ENCODE measurements around the gene CRTC3.
A peak's percentile ranks its signal among the peaks of the same experiment; 100 is the strongest.
"Not testable (repeated sequence)": the region's sequence is repeated elsewhere in the genome, so short reads cannot be mapped to it uniquely, and the experiment has no call there.

The CRTC3 gene

DNA sequence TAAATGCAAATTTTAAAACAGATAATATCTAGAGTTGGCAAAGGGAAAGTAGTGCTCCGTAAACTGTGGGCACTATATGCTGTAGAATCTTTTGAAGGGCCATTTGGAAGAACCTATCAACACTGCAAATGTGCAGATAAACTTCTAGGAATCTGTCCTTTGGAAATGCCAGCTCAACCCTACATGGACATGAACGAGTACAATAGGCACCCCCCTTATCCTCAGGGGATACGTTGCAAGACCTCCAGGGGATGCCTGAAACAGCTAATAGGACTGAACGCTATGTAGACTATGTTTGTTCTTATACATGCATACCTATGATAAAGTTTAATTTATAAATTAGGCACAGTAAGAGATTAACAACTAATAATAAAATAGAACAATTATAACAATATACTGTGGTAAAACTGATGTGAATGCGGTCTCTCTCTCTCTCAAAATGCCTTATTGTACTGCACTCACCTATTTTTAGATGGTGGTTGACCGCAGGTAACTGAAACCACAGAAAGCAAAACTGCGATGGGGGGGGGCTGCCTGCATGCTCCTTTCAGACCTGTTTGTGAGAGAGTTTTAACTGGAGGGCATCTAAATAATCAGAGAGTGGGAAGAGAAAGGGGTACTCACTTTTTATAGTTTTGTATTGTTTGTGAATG, 127.9 kb downstream of the CRTC3 start:
- peak; percentile 73 for DNase-seq

GRCh38 chr15:90659481-90659880, 129.8 kb downstream of the CRTC3 start:
- DNase-seq = no peak

GRCh38 chr15:90660195-90660998, 130.7 kb downstream of the CRTC3 start:
- peak; percentile 85 for DNase-seq

DNA sequence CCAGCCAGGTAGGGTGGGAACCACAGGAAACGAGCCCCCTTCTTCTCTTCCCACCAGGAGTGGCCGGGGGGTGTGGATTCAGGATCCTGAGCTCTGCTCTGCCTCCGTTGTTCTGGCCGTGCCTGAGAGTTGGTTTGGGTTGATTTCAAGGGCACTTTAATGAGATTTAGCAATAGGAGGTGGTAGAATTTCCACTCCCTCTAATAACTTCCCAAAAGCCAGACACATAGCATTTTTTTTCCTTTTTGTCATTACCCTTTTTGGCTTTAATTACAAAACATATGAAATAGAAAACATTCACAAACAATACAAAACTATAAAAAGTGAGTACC, 131.2 kb downstream of the CRTC3 start:
- not testable (repeated sequence) for DNase-seq

DNA sequence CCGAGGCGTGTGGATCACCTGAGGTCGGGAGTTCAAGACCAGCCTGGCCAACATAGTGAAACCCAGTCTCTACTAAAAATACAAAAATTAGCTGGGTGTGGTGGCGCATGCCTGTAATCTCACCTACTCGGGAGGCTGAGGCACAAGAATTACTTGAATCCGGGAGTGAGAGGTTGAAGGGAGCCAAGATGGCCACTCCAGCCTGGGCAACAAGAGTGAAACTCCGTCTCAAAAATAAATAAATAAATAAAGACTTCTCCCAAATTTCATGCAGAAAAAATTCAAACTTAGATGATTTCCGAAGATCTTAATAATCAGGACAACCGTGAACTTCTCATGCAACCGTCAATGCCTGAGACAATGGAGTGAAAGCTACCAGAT, 134.3 kb downstream of the CRTC3 start:
- DNase-seq = not testable (repeated sequence)

- no peak for DNase-seq
These were observed 135.0 kb downstream of the CRTC3 start for GRCh38 chr15:90664650-90665287.

- DNase-seq = no peak
These were observed 135.8 kb downstream of the CRTC3 start for GRCh38 chr15:90665288-90666134.

DNA sequence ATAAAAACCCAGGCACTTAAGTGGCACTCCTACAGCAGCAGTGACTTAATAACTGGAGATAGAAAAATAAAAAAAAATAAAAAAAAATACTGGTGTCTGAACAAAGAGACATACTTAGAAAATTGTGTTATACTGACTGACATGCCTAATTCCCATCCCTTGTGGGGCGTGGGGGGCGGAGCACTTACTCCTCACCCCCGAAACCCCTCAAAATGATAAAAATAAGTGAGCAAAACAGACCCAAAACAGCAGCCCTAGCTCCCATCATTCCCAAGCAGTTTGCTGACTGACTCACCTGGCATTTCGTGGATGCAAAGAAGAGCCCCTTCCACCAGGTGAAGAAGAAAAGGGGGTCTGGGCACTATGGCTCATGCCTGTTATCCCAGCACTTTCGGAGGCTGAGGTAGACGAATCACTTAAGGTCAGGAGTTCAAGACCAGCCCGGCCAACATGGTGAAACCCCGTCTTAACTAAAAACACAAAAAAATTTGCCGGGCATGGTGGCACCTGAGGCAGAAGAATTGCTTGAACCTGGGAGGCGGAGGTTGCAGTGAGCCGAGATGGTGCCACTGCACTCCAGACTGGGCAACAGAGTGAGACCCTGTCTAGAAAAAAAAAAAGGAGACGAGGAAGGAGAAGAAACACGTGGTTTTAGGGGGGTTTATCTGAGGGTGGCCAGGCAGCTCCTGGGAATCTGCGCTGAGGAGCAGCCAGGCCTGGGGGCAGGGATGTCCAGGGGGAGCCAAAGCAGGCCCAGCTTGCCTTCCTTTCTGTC, 136.6 kb downstream of the CRTC3 start:
- no peak for DNase-seq

- DNase-seq = no peak
These were observed 137.5 kb downstream of the CRTC3 start for GRCh38 chr15:90667073-90667754.

DNA sequence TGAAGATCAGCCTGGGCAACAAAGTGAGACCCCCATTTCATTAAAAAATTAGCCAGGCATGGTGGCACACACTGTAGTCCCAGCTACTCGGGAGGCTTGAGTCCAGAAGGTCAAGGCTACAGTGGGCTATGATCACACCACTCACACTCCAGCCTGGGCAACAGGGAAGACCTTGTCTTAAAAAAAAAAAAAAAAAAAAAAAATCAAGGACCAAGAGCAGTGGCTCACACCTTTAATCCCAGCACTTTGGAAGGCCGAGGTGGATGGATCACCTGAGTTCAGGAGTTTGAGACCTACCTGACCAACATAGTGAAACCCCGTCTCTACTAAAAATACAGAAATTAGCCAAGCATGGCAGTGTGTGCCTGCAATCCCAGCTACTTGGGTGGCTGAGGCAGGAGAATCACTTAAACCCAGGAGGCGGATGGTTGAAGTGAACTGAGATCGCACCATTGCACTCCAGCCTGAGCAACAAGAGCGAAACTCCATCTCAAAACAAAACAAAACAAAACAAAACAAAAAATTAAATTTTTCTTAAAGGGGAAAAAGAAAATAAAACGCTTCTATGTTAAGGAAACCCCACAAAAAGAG, 138.1 kb downstream of the CRTC3 start:
- not testable (repeated sequence) for DNase-seq

DNA sequence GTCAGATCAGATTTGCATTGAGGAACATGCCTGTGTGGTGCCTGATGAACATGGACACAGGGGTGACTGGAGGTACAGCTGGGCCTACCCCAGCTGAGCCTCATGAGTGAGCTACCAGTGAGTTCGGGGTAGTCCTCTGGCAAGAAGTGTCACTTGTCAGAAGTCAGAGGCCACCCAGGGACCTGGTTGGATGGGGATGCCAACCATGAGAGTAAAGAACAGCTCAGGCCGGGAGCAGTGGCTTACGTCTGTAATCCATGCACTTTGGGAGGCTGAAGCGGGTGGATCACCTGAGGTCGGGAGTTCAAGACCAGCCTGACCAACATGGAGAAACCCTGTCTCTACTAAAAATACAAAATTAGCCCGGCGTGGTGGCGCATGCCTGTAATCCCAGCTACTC, 140.9 kb downstream of the CRTC3 start:
- DNase-seq = not testable (repeated sequence)

- DNase-seq = no peak
These were observed 141.5 kb downstream of the CRTC3 start for GRCh38 chr15:90671216-90671615.

GRCh38 chr15:90673357-90673756, 143.6 kb downstream of the CRTC3 start:
- not testable (repeated sequence) for DNase-seq

- DNase-seq = no peak
These were observed 144.8 kb downstream of the CRTC3 start for GRCh38 chr15:90674476-90674875.

GRCh38 chr15:90675464-90675863, 145.7 kb downstream of the CRTC3 start:
- no peak for DNase-seq

- no peak for DNase-seq
These were observed 148.4 kb downstream of the CRTC3 start for GRCh38 chr15:90677807-90678790.

DNA sequence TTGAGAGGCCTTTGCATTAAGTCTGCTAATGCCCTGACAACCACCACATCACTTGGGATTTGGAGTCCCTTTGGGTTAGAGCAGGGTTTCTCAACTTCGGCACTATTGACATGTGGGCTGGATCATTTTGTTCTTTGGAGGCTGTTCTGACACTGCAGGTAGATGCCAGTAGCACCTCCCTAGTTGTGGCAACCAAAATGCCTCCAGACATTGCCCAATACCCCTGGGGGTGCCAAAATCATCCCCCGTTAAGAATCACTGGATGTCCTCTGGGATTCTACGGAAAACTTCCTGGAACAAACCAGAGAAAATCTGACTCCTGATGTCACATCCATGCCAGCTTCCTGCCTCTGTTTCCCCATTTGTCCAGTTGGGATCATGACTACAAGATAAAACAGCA, 150.2 kb downstream of the CRTC3 start:
- DNase-seq = no peak

GRCh38 chr15:90680371-90680935, 150.7 kb downstream of the CRTC3 start:
- DNase-seq = no peak

GRCh38 chr15:90681056-90681455, 151.3 kb downstream of the CRTC3 start:
- no peak for DNase-seq

DNA sequence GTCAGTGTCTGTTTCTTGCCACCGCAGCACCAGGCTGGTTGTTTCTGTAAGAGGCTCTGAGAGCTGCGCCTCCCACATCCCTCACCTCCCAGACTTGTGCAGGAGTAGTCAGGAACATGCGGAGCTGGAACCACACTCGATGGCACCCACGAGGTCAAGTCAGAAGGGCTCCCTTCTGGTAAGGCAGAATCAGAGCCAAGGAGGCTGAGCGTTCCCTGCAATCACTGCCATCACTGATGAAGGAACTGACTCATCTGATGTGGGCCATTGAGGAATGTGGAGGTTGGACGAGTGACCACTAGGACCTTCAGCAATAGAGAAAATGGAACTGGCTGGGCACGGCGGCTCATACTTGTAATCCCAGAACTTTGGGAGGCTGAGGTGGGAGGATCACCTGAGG, 151.8 kb downstream of the CRTC3 start:
- no peak for DNase-seq
